ENCODE data around the gene RXFP1.

RXFP1 gene

DNA sequence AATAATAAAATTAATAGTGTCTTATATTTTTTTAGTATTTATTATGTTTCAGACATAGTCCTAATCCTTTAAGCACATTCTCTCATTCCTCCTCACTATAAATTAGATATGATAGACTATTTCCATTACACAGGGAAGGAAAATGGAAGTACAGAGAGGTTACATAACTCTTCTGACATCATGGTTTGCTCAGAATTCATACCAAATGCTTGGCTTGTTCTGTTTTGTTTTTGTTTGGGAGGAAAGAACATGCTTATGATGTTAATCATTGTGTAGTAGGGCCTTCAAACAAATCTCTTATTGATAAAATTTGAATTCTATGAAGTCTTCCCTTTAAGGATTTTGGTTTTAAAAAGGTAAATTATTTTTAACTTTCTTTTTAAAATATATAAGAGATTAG is 59.5 kb downstream of the RXFP1 start:
- Histone ChIP-seq H3K4me3 (ENCODE audit: low read length, poor library complexity, severe bottlenecking) (no peak overlapping the region), H3K27me3 (ENCODE audit: insufficient read depth, low read length, poor library complexity, severe bottlenecking) (no peaks in the 10 kb centered on the region), H2AFZ (ENCODE audit: low read length) (no peak overlapping the region), H3F3A (ENCODE audit: low read depth) (no peaks in the 10 kb centered on the region), H3K4me2 (ENCODE audit: low read depth, low read length, poor library complexity, severe bottlenecking) (no peak overlapping the region), H3K9me2 (replicated peaks; ENCODE audit: low read depth, low read length) (no peaks in the 10 kb centered on the region), H3K4me1 (ENCODE audit: insufficient read depth, low read length, poor library complexity, severe bottlenecking) (no peaks in the 10 kb centered on the region), H3K79me2 (ENCODE audit: insufficient read depth, low read length) (no peaks in the 10 kb centered on the region), H3K9me3 (ENCODE audit: insufficient read depth, low read depth, low read length) (no peaks in the 10 kb centered on the region), H3K36me3 (ENCODE audit: insufficient read depth, low read length) (no peaks in the 10 kb centered on the region), H3K9ac (ENCODE audit: low read depth, low read length, poor library complexity, severe bottlenecking) (no peak overlapping the region), H4K20me1 (ENCODE audit: insufficient read depth, low read length, poor library complexity, severe bottlenecking) (no peaks in the 10 kb centered on the region)
- TF ChIP-seq, protein P1, sequence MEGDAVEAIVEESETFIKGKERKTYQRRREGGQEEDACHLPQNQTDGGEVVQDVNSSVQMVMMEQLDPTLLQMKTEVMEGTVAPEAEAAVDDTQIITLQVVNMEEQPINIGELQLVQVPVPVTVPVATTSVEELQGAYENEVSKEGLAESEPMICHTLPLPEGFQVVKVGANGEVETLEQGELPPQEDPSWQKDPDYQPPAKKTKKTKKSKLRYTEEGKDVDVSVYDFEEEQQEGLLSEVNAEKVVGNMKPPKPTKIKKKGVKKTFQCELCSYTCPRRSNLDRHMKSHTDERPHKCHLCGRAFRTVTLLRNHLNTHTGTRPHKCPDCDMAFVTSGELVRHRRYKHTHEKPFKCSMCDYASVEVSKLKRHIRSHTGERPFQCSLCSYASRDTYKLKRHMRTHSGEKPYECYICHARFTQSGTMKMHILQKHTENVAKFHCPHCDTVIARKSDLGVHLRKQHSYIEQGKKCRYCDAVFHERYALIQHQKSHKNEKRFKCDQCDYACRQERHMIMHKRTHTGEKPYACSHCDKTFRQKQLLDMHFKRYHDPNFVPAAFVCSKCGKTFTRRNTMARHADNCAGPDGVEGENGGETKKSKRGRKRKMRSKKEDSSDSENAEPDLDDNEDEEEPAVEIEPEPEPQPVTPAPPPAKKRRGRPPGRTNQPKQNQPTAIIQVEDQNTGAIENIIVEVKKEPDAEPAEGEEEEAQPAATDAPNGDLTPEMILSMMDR (conservative IDR thresholded peaks at IDR 0.05; ENCODE audit: low read length): no peak
- no peak for TF ChIP-seq EZH2phosphoT487 (IDR thresholded peaks at IDR 0.05; ENCODE audit: borderline replicate concordance)

DNA sequence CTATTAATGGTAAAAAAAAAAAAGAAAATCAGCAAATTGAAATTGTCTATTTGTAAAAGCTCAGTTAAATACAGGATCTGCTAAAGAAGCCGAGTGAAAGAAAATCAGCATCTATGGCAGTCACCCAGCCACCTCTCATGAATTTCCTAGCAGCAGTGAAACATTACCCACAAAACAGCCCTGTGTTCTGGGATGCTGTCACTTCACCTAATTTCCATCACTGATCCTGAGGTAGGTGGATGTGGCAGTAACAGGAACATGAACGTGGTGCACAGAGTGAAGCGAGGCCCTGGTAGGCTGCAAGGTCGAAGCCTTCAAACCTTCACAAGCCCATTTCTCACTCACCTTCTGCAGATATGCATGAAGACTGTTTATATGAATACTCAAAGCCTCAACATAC is 65.2 kb downstream of the RXFP1 start:
- Histone ChIP-seq H3K4me3 (ENCODE audit: low read length, poor library complexity, severe bottlenecking) (no peak overlapping the region), H3K9me3 (ENCODE audit: insufficient read depth, low read depth, low read length) (no peaks in the 10 kb centered on the region), H2AFZ (ENCODE audit: low read length) (no peak overlapping the region), H4K20me1 (ENCODE audit: insufficient read depth, low read length, poor library complexity, severe bottlenecking) (no peaks in the 10 kb centered on the region), H3K9ac (ENCODE audit: low read depth, low read length, poor library complexity, severe bottlenecking) (no peak overlapping the region), H3K4me2 (ENCODE audit: low read depth, low read length, poor library complexity, severe bottlenecking) (no peak overlapping the region), H3K36me3 (ENCODE audit: insufficient read depth, low read length) (no peaks in the 10 kb centered on the region), H3K9me2 (replicated peaks; ENCODE audit: low read depth, low read length) (no peaks in the 10 kb centered on the region), H3F3A (ENCODE audit: low read depth) (no peaks in the 10 kb centered on the region), H3K79me2 (ENCODE audit: insufficient read depth, low read length) (no peaks in the 10 kb centered on the region), H3K27me3 (ENCODE audit: insufficient read depth, low read length, poor library complexity, severe bottlenecking) (no peaks in the 10 kb centered on the region), H3K4me1 (ENCODE audit: insufficient read depth, low read length, poor library complexity, severe bottlenecking) (no peaks in the 10 kb centered on the region)
- TF ChIP-seq EZH2phosphoT487 (IDR thresholded peaks at IDR 0.05; ENCODE audit: borderline replicate concordance): no peak

DNA sequence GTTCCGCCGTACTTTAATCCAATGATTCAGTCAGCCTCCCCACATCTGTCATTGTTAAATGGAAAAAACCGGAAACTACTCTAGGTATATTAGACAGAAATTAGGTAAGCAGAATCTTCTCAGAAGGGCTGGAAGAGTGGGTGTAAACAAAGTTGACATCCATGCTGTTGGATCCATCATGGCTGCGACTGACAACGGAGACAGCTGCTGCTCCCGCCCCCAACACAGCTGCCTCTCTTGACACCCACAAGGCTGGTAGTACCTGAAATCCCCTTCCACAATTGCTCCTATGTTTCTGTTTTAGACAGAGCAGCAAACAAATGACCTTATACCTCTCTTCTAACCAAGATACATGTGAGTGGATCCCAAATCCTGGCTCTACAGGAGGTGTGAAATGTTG is 66.6 kb downstream of the RXFP1 start:
- no peaks in the 10 kb centered on the region for H3K36me3 ChIP-seq (ENCODE audit: insufficient read depth, low read length)

DNA sequence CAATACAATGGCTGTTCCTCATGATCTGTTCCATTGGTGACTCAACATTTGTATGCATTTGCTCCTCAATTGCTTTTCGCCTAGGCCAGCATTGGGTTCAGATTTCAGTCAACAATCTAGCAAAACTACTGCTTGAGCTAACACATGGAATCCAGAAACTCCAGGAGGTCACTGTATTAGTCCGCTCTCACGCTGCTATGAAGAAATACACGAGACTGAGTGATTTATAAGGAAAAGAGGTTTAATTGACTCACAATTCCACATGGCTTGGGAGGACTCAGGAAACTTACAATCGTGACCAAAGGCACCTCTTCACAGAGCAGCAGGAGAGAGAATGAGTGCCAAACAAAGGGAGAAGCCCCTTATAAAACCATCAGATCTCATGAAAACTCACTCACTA is 67.1 kb downstream of the RXFP1 start:
- Histone ChIP-seq H3K79me2 (ENCODE audit: insufficient read depth, low read length) (no peaks in the 10 kb centered on the region), H3K4me2 (ENCODE audit: low read depth, low read length, poor library complexity, severe bottlenecking) (no peak overlapping the region), H3F3A (ENCODE audit: low read depth) (no peaks in the 10 kb centered on the region), H3K9ac (ENCODE audit: low read depth, low read length, poor library complexity, severe bottlenecking) (no peak overlapping the region), H3K9me2 (replicated peaks; ENCODE audit: low read depth, low read length) (no peaks in the 10 kb centered on the region), H3K36me3 (ENCODE audit: insufficient read depth, low read length) (no peaks in the 10 kb centered on the region), H3K4me3 (ENCODE audit: low read length, poor library complexity, severe bottlenecking) (no peak overlapping the region), H2AFZ (ENCODE audit: low read length) (no peak overlapping the region), H3K4me1 (ENCODE audit: insufficient read depth, low read length, poor library complexity, severe bottlenecking) (no peaks in the 10 kb centered on the region), H4K20me1 (ENCODE audit: insufficient read depth, low read length, poor library complexity, severe bottlenecking) (no peaks in the 10 kb centered on the region), H3K9me3 (ENCODE audit: insufficient read depth, low read depth, low read length) (no peaks in the 10 kb centered on the region), H3K27me3 (ENCODE audit: insufficient read depth, low read length, poor library complexity, severe bottlenecking) (no peaks in the 10 kb centered on the region)
- TF ChIP-seq, protein P1 (conservative IDR thresholded peaks at IDR 0.05; ENCODE audit: low read length): no peak
- TF ChIP-seq EZH2phosphoT487 (IDR thresholded peaks at IDR 0.05; ENCODE audit: borderline replicate concordance): no peak

More for the DNA sequence above, 66.6 kb downstream of the RXFP1 start:
- Histone ChIP-seq H3K9me3 (ENCODE audit: insufficient read depth, low read depth, low read length) (no peaks in the 10 kb centered on the region), H3K4me2 (ENCODE audit: low read depth, low read length, poor library complexity, severe bottlenecking) (no peak overlapping the region), H3K27me3 (ENCODE audit: insufficient read depth, low read length, poor library complexity, severe bottlenecking) (no peaks in the 10 kb centered on the region), H3K4me1 (ENCODE audit: insufficient read depth, low read length, poor library complexity, severe bottlenecking) (no peaks in the 10 kb centered on the region), H3K4me3 (ENCODE audit: low read length, poor library complexity, severe bottlenecking) (no peak overlapping the region), H2AFZ (ENCODE audit: low read length) (no peak overlapping the region), H3F3A (ENCODE audit: low read depth) (no peaks in the 10 kb centered on the region), H3K9ac (ENCODE audit: low read depth, low read length, poor library complexity, severe bottlenecking) (no peak overlapping the region), H3K9me2 (replicated peaks; ENCODE audit: low read depth, low read length) (no peaks in the 10 kb centered on the region), H4K20me1 (ENCODE audit: insufficient read depth, low read length, poor library complexity, severe bottlenecking) (no peaks in the 10 kb centered on the region), H3K79me2 (ENCODE audit: insufficient read depth, low read length) (no peaks in the 10 kb centered on the region)
- TF ChIP-seq, protein P1 (conservative IDR thresholded peaks at IDR 0.05; ENCODE audit: low read length): no peak

Measured in Loucy (cell line).